ENCODE data around the gene RAPGEF1.

GRCh38 chr9:131739959-131740648 is at the start of gene RAPGEF1:
- TF ChIP-seq CTCF (IDR thresholded peaks at IDR 0.05) (peak; percentile 69 to 96 (median 87)), POLR2A (IDR thresholded peaks at IDR 0.05) (no peak)
